Measurements from ENCODE around the gene KIAA1217.

- no peak for TF ChIP-seq POLR2A (IDR thresholded peaks at IDR 0.05; ENCODE audit: low read depth)
- TF ChIP-seq CTCF (IDR thresholded peaks at IDR 0.05) = no peak
Measured at GRCh38 chr10:24384954-24385353, 176.0 kb downstream of the KIAA1217 start.

All from esophagus muscularis mucosa (tissue), 3 donors.